Heart right ventricle (tissue), 16 donors: ENCODE results near the gene CACNA1C. TPM values are rescaled to one million over a fixed set of nuclear protein-coding genes. Genes with fewer than 3 reads are reported as not detected.

Experiments used
- ATAC-seq, 8 donors: fragments of 200-7000 bp; cut with Tn5 transposase; one replicate each; pipeline ENCODE4 v1.9.1; 2020; ENCODE audit warnings: mild to moderate bottlenecking in 8 of 8, moderate library complexity in 8 of 8, moderate number of reproducible peaks in 1 of 8
- DNase-seq, 2 donors: peaks; one replicate each; pipeline ENCODE4 v3.0.0-alpha.2; 2020
- H3K27ac ChIP-seq, 10 donors: fragments of 200-600 bp; sonication (generic) in 2 of 10; one replicate each; pipeline versions ENCODE4 v1.5.0 to v1.8.0; 2020 to 2022; ENCODE audit warnings: mild to moderate bottlenecking in 3 of 10
- H3K27me3 ChIP-seq, 7 donors: fragments of 200-600 bp; one replicate each; pipeline ENCODE4 v1.8.0; 2021 to 2022; ENCODE audit warnings: mild to moderate bottlenecking in 2 of 7
- H3K36me3 ChIP-seq, 9 donors: fragments of 200-600 bp; sonication (generic) in 1 of 9; one replicate each; pipeline versions ENCODE4 v1.5.0 to v1.8.0; 2020 to 2022; ENCODE audit warnings: mild to moderate bottlenecking in 2 of 9
- H3K4me1 ChIP-seq, 9 donors: fragments of 200-600 bp; sonication (generic) in 1 of 9; one replicate each; pipeline versions ENCODE4 v1.5.0 to v1.8.0; 2020 to 2022; ENCODE audit warnings: mild to moderate bottlenecking in 4 of 9
- H3K4me3 ChIP-seq, 10 donors: fragments of 200-600 bp; sonication (generic) in 2 of 10; one replicate each; pipeline versions ENCODE4 v1.5.0 to v1.8.0; 2020 to 2022; ENCODE audit warnings: mild to moderate bottlenecking in 7 of 10, moderate library complexity in 2 of 10
- H3K9me3 ChIP-seq, 11 donors: fragments of 200-600 bp in 10 of 11; sonication (generic) in 2 of 11; one replicate each; pipeline versions ENCODE4 v1.5.0 to v1.8.0; 2013 to 2022; ENCODE audit warnings: mild to moderate bottlenecking in 2 of 11, control low read depth in 1 of 11, moderate library complexity in 1 of 11
- CTCF ChIP-seq, 9 donors: fragments of 200-600 bp; sonication (generic) in 2 of 9; IDR thresholded peaks; one replicate each; pipeline versions ENCODE4 v1.5.0 to v1.8.0; 2021 to 2022; ENCODE audit warnings: antibody characterized with exemption in 9 of 9, mild to moderate bottlenecking in 5 of 9, moderate library complexity in 1 of 9
- WGBS, 2 donors: extraction: QIAGEN DNeasy Blood & Tissue Kit; methylation state at CpG; one replicate each; pipeline ENCODE4 v1.1.7; 2013; ENCODE audit warnings: inconsistent platforms in 1 of 2; 5-methylcytosine and 5-hydroxymethylcytosine counted together
- intact Hi-C, 10 donors: fragments of 100-400 bp; cut with DNase I; formaldehyde crosslinking; loops; one replicate each; pipeline versions ENCODE4 v1.11.1 to v1.14.2; 2022
- polyA plus RNA-seq, 2 donors: library from polyadenylated mRNA; stranded (reverse); fragments of 200-250 nt; gene quantifications; one replicate each; pipeline ENCODE4 v1.2.3, GENCODE V29; 2013
- total RNA-seq, 10 donors: library from RNA; stranded (reverse); fragmentation: NEBNext Ultra II Directional in 3 of 10; extraction: Animal tissue kit (Norgen Biotek cat#: 25700) in 3 of 10; gene quantifications; one replicate each; pipeline versions ENCODE4 v1.2.1 to v1.2.4, GENCODE V29; 2021 to 2023
- donor health status: Arrhythmogenic right ventricular cardiomyopathy.
- donor health status: ischemic (EF 13 %, LVEDD 7.1; RV severe dilation, severe dysfunction).
- donor health status: healthy with polysubstance abuse.
- donor health status: DM: no; HTN: yes; CAD: no.
- donor health status: DM: no; HTN: no; CAD: no.
- donor health status: ischemic (EF 25% LVEDD 6.9; RV normal size, moderate dysfunction).
- donor health status: ischemic (EF 25% LVEDD 5.7; RV mildly dilated, moderate dysfunction).
- donor health status: healthy.
- donor health status: DM: yes; HTN: yes; CAD: no.
- donor health status: Ischemic cardiomyopathy.
- donor health status: ischemic (EF 35%, LVEDD 5.7; RV mildly dilated, moderate dysfunction).
- donor health status: nonischemic (EF 11% LVEDD 7.7; RV severe dilation, severe dysfunction).
- donor health status: DM: yes; HTN: yes; CAD: no.
- donor health status: PGD.
- donor health status: ischemic (EF 29% LVEDD 5.4; RV normal size, mild dysfunction).
- donor health status: nonischemic (EF 23%, LVEDD 6.1; RV moderate dilation, normal function).

Gene CACNA1C
- total and polyA plus RNA-seq, 12 donors = 19.1 to 222 (median 183) TPM

DNA sequence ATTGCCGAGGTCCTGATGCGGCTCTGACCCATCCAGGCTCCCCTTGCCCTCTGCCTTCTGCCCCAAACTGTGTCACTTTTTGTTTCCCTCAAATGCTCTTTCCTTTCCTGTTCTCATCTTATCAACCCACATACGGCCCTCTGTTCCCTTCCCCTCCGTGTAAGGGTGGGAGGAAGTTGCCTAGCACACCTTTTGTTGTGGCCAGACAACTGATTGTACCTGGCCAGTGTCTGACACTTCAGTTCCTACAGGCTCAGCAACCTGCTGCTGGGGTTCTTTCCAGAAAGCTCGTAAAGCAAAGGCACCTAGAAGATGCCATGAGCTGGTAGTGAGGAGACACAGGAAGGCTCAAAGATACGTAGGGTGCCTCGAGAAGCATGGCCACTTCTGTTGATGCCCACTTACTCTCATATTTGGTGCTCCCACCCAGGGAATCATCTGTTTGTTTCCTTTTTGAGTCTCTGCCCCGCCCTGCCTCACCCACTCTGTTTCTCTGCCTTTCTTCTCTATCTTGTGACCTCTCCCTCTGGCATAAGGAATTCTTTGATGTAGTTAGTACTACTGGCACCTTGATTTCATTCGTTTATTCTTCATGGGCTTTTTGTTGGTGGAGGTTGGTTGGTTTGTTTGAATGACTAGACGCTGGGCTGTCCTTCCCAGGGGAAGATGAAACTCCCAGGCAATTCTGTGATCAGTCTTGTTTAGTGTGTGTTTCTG, 589.5 kb downstream of the CACNA1C start:
- Histone ChIP-seq H3K9me3 (no peaks in the 10 kb centered on the region), H3K36me3 (peaks cover 0 to 36% (median 0%) of the 10 kb centered on the region in 9 donors), H3K27me3 (peaks cover 0 to 16% (median 0%) of the 10 kb centered on the region in 7 donors), H3K27ac (peak overlapping the region in 3 of 10 donors; percentile 2 to 85 (median 57)), H3K4me3 (no peak overlapping the region), H3K4me1 (peaks cover 5 to 50% (median 28%) of the 10 kb centered on the region in 9 donors)
- no peak for TF ChIP-seq CTCF (IDR thresholded peaks at IDR 0.05)
- WGBS, 2 donors = 72 to 79% methylated on average over 10 of the region's 10 CpGs
- no peak for ATAC-seq
- intact Hi-C loops = no loop called here
- no peak for DNase-seq

GRCh38 chr12:2642896-2643425, 590.2 kb downstream of the CACNA1C start:
- peaks cover 5 to 45% (median 28%) of the 10 kb centered on the region in 9 donors for H3K4me1 ChIP-seq
- no peaks in the 10 kb centered on the region for H3K9me3 ChIP-seq
- H3K36me3 ChIP-seq = peaks cover 0 to 30% (median 0%) of the 10 kb centered on the region in 9 donors
- no peak for TF ChIP-seq CTCF (IDR thresholded peaks at IDR 0.05)
- intact Hi-C loops = no loop called here
- H3K27me3 ChIP-seq = peaks cover 0 to 16% (median 0%) of the 10 kb centered on the region in 7 donors
- DNase-seq = no peak
- no peak for ATAC-seq
- WGBS, 2 donors = 91 to 95% methylated on average over 7 of the region's 7 CpGs
- no peak overlapping the region for H3K4me3 ChIP-seq
- H3K27ac ChIP-seq = no peak overlapping the region

- WGBS, 2 donors = 94 to 95% methylated on average over 7 of the region's 7 CpGs
- Histone ChIP-seq H3K9me3 (no peaks in the 10 kb centered on the region), H3K27ac (no peak overlapping the region), H3K36me3 (peaks cover 0 to 24% (median 0%) of the 10 kb centered on the region in 9 donors), H3K4me1 (peaks cover 5 to 45% (median 28%) of the 10 kb centered on the region in 9 donors), H3K4me3 (no peak overlapping the region), H3K27me3 (peaks cover 0 to 16% (median 0%) of the 10 kb centered on the region in 7 donors)
- intact Hi-C loops = no loop called here
- ATAC-seq = no peak
- DNase-seq = no peak
- no peak for TF ChIP-seq CTCF (IDR thresholded peaks at IDR 0.05)
Measured at GRCh38 chr12:2643576-2644135, 590.9 kb downstream of the CACNA1C start.

DNA sequence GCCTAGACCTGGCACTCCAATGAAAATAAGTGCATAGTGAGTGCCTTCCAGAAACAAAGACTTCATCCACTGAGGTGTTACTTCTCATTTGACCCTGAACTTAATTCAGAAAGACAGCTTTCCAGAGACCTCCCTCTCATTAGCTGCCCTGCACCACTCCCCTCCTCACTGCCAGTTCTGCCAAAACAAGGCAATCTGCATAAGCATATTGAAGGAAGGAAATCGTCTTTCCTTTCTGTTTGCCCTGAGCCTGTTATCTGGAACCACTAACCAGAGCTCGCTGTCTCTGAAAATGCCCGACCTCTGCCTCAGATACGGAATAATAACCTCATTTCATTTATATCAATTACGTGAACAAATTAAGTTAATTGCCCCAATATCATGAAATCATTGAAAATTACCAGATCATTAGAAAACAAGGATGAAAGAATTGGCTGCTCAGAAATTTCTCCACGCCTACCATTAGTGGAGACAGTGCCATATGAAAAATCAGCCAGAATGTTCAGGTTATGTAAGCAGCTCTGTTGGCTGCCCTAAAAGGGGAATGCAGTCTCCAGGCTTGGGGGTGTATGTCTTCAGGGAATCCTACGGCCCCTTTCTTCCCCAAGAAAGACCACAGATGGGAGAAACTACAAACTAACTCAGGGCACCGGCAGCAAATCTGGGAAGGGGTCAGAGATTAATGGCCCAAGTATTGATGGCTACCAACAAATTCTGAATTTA, 592.1 kb downstream of the CACNA1C start:
- Histone ChIP-seq H3K27me3 (peaks cover 0 to 16% (median 0%) of the 10 kb centered on the region in 7 donors), H3K27ac (peak overlapping the region in 1 of 10 donors; percentile 31), H3K4me3 (no peak overlapping the region), H3K4me1 (peaks cover 5 to 46% (median 28%) of the 10 kb centered on the region in 9 donors), H3K9me3 (no peaks in the 10 kb centered on the region), H3K36me3 (peaks cover 0 to 18% (median 0%) of the 10 kb centered on the region in 9 donors)
- TF ChIP-seq CTCF (IDR thresholded peaks at IDR 0.05) = no peak
- intact Hi-C loops = no loop called here
- WGBS, 2 donors = 76 to 77% methylated on average over 8 of the region's 8 CpGs
- no peak for DNase-seq
- ATAC-seq = no peak
